CD14-positive monocyte (primary cell): ENCODE results near the gene MPP2. TPM values are rescaled to one million over a fixed set of nuclear protein-coding genes. Genes with fewer than 3 reads are reported as not detected.

Experiments
- DNase-seq, 3 donors: peaks; one replicate each; pipeline ENCODE4 v3.0.0-alpha.2; 2011 to 2022
- H2AFZ ChIP-seq: 2 replicates; pipeline ENCODE4 v1.6.0; 2012; ENCODE audit warnings: mild to moderate bottlenecking, low read depth, low read length, inconsistent platforms; ENCODE audit not compliant: insufficient read depth, poor library complexity, severe bottlenecking
- H3K27ac ChIP-seq, 2 donors: 1 replicate in 1 of 2; 2 replicates in 1 of 2; pipeline ENCODE4 v1.5.1; 2012 to 2013; ENCODE audit warnings: low read length in 2 of 2, control low read depth in 1 of 2, inconsistent platforms in 1 of 2, low read depth in 1 of 2, mild to moderate bottlenecking in 1 of 2
- H3K27me3 ChIP-seq, 2 donors: one replicate each; pipeline versions ENCODE4 v1.6.0 to v1.6.1; 2011 to 2013; ENCODE audit warnings: low read length in 2 of 2; ENCODE audit not compliant: control insufficient read depth in 2 of 2, insufficient read depth in 2 of 2
- H3K36me3 ChIP-seq, 2 donors: replicated peaks in 1 of 2; 1 replicate in 1 of 2; 2 replicates in 1 of 2; pipeline versions ENCODE4 v1.5.1 to v1.6.1; 2012 to 2013; ENCODE audit warnings: low read length in 2 of 2, control low read depth in 1 of 2, inconsistent platforms in 1 of 2, mild to moderate bottlenecking in 1 of 2; ENCODE audit not compliant: insufficient read depth in 2 of 2, control insufficient read depth in 1 of 2
- H3K4me1 ChIP-seq, 2 donors: 1 replicate in 1 of 2; 2 replicates in 1 of 2; pipeline versions ENCODE4 v1.5.1 to v1.6.1; 2012 to 2013; ENCODE audit warnings: low read length in 2 of 2, control low read depth in 1 of 2, inconsistent platforms in 1 of 2, mild to moderate bottlenecking in 1 of 2, moderate library complexity in 1 of 2; ENCODE audit not compliant: insufficient read depth in 2 of 2, control insufficient read depth in 1 of 2
- H3K4me2 ChIP-seq: replicated peaks from 2 replicates; pipeline ENCODE3; 2012; ENCODE audit warnings: low read length, moderate library complexity, mild to moderate bottlenecking; ENCODE audit not compliant: poor library complexity, severe bottlenecking; ENCODE audit errors: extremely low read depth
- H3K4me3 ChIP-seq, 3 experiments: fragments of 200-600 bp in 1 of 3; sonication (generic) in 1 of 3; replicated peaks in 1 of 3; 1 replicate in 2 of 3; 2 replicates in 1 of 3; pipeline ENCODE4 v1.5.1; 2011 to 2013; ENCODE audit warnings: low read length in 3 of 3, mild to moderate bottlenecking in 3 of 3, control low read depth in 2 of 3, low read depth in 2 of 3, inconsistent platforms in 1 of 3, moderate library complexity in 1 of 3
- H3K79me2 ChIP-seq: 2 replicates; pipeline ENCODE4 v1.6.0; 2012; ENCODE audit warnings: mild to moderate bottlenecking, control low read depth, inconsistent platforms, low read length, moderate library complexity; ENCODE audit not compliant: insufficient read depth
- H3K9ac ChIP-seq: 2 replicates; pipeline ENCODE4 v1.6.0; 2017; ENCODE audit warnings: low read length, mild to moderate bottlenecking; ENCODE audit not compliant: insufficient read depth, poor library complexity, severe bottlenecking
- H3K9me3 ChIP-seq, 2 donors: replicated peaks in 1 of 2; 1 replicate in 1 of 2; 2 replicates in 1 of 2; pipeline versions ENCODE4 v1.5.1 to v1.6.1; 2012 to 2013; ENCODE audit warnings: low read length in 2 of 2, control low read depth in 1 of 2; ENCODE audit not compliant: control insufficient read depth in 1 of 2, insufficient read depth in 1 of 2
- H4K20me1 ChIP-seq: 2 replicates; pipeline ENCODE4 v1.6.0; 2012; ENCODE audit warnings: mild to moderate bottlenecking, low read length, control low read depth, moderate library complexity; ENCODE audit not compliant: insufficient read depth
- H3K27ac Mint-ChIP-seq, 7 donors: one replicate each; pipeline ENCODE4 v1.8.0; 2020; ENCODE audit warnings: mild to moderate bottlenecking in 7 of 7, mixed read lengths in 7 of 7, moderate library complexity in 6 of 7, inconsistent platforms in 2 of 7
- H3K27me3 Mint-ChIP-seq, 3 donors: one replicate each; pipeline ENCODE4 v1.8.0; 2021 to 2022; ENCODE audit warnings: low read depth in 3 of 3, mild to moderate bottlenecking in 3 of 3, mixed read lengths in 3 of 3, moderate library complexity in 3 of 3, inconsistent platforms in 1 of 3
- H3K36me3 Mint-ChIP-seq, 2 donors: one replicate each; pipeline ENCODE4 v1.8.0; 2020; ENCODE audit warnings: mixed read lengths in 2 of 2, inconsistent platforms in 1 of 2, mild to moderate bottlenecking in 1 of 2
- H3K4me1 Mint-ChIP-seq: one replicate; pipeline ENCODE4 v1.8.0; 2020; ENCODE audit warnings: mild to moderate bottlenecking, mixed read lengths
- H3K4me3 Mint-ChIP-seq, 2 donors: one replicate each; pipeline ENCODE4 v1.8.0; 2020; ENCODE audit warnings: mild to moderate bottlenecking in 2 of 2, mixed read lengths in 2 of 2, moderate library complexity in 1 of 2
- H3K9me3 Mint-ChIP-seq, 7 donors: one replicate each; pipeline ENCODE4 v1.8.0; 2020 to 2022; ENCODE audit warnings: mixed read lengths in 7 of 7, mild to moderate bottlenecking in 6 of 7, moderate library complexity in 6 of 7, inconsistent platforms in 2 of 7
- CTCF ChIP-seq: fragments of 200-600 bp; IDR thresholded peaks from one replicate; pipeline ENCODE4 v1.8.0; 2022; ENCODE audit warnings: antibody characterized with exemption, mild to moderate bottlenecking
- WGBS: methylation state at CpG from one replicate; pipeline ENCODE4 v1.1.5; 2013; ENCODE audit warnings: missing lambda C conversion rate; ENCODE audit not compliant: insufficient coverage; 5-methylcytosine and 5-hydroxymethylcytosine counted together
- intact Hi-C, 2 donors: fragments of 100-400 bp; cut with micrococcal nuclease; formaldehyde crosslinking; loops; one replicate each; pipeline versions ENCODE4 v1.15.0 to v1.15.1; 2023
- polyA minus RNA-seq: library from RNA; depleted of rRNA, polyadenylated mRNA; stranded (reverse); fragments of >200 nt; gene quantifications from 2 replicates; pipeline ENCODE4 v1.2.3, GENCODE V29; 2012
- polyA plus RNA-seq, 3 donors: library from polyadenylated mRNA; depleted of rRNA in 1 of 3; unstranded in 2 of 3; stranded (reverse) in 1 of 3; fragments of 300-500 nt in 2 of 3; fragments of >200 nt in 1 of 3; fragmentation: Illumina TruSeq in 2 of 3; gene quantifications; 1 replicate in 2 of 3; 2 replicates in 1 of 3; pipeline ENCODE4 v1.2.3, GENCODE V29; 2012 to 2021
- total RNA-seq, 12 experiments: library from RNA in 1 of 12; stranded (reverse) in 1 of 12; fragments of 120-200 nt in 1 of 12; gene quantifications; one replicate each; pipeline ENCODE4 v1.2.4 and lab custom pipeline; 2013 to 2026; ENCODE audit warnings: mixed read lengths in 6 of 12, inconsistent platforms in 1 of 12

MPP2 gene
- total RNA-seq (2013): not detected
- polyA plus RNA-seq (not detected), polyA minus RNA-seq (under 0.01 TPM in 1 of 2 replicates, not detected in the other), total RNA-seq (lab: John Stamatoyannopoulos, UW) (0 to 2.0 (median 0.05) reads per million in 11 experiments)

GRCh38 chr17:43907425-43907981 is at the start of gene MPP2:
TSS of gene MPP2 (minus strand) at chr17:43907536. CDS start at chr17:43904460, 3,076 bp downstream.
- Mint-ChIP-seq H3K4me1 (peaks cover 27% of the 10 kb centered on the region), H3K36me3 (no peaks in the 10 kb centered on the region), H3K4me3 (peak within 1 kb of the TSS; percentile 64 to 83), H3K9me3 (peaks cover 0 to 24% (median 5%) of the 10 kb centered on the region in 7 donors), H3K27ac (peak within 1 kb of the TSS in 2 of 7 donors; percentile 11 to 48), H3K27me3 (peaks cover 50 to 66% (median 56%) of the 10 kb centered on the region in 3 donors)
- TF ChIP-seq CTCF: peak; percentile 16
- peaks cover 26 to 27% of the 10 kb centered on the region in 2 donors for H3K4me1 ChIP-seq
- peaks cover 5 to 9% of the 10 kb centered on the region in 2 donors for H3K9me3 ChIP-seq
- H3K4me3 ChIP-seq: peak within 1 kb of the TSS in 1 of 3 experiments; percentile 63
- peak within 1 kb of the TSS; percentile 57 for H2AFZ ChIP-seq
- no peak within 1 kb of the TSS for H3K27ac ChIP-seq
- intact Hi-C loops: no loop called here
- H3K4me2 ChIP-seq: peak within 1 kb of the TSS; percentile 58
- peaks cover 43 to 65% of the 10 kb centered on the region in 2 donors for H3K27me3 ChIP-seq
- no peaks in the 10 kb centered on the region for H3K36me3 ChIP-seq
- 0% methylated on average over 29 of the region's 36 CpGs for WGBS
- peak within 1 kb of the TSS; percentile 25 for H3K9ac ChIP-seq
- no peaks in the 10 kb centered on the region for H3K79me2 ChIP-seq
- DNase-seq: peak in 2 of 3 donors; percentile 15 to 23
- no peaks in the 10 kb centered on the region for H4K20me1 ChIP-seq

GRCh38 chr17:43956222-43956621 is 48.9 kb upstream of the MPP2 start:
- Mint-ChIP-seq H3K36me3 (no peaks in the 10 kb centered on the region), H3K27ac (no peak overlapping the region), H3K4me1 (peaks cover 7% of the 10 kb centered on the region), H3K9me3 (peaks cover 0 to 11% (median 0%) of the 10 kb centered on the region in 7 donors), H3K27me3 (peaks cover 35 to 44% (median 42%) of the 10 kb centered on the region in 3 donors), H3K4me3 (no peak overlapping the region)
- no peak for DNase-seq
- H3K79me2 ChIP-seq: no peaks in the 10 kb centered on the region
- 83% methylated on average over 1 of the region's 8 CpGs for WGBS
- peaks cover 17 to 37% of the 10 kb centered on the region in 2 donors for H3K27me3 ChIP-seq
- no peak overlapping the region for H3K4me2 ChIP-seq
- no peaks in the 10 kb centered on the region for H3K36me3 ChIP-seq
- peaks cover 5 to 6% of the 10 kb centered on the region in 2 donors for H3K4me1 ChIP-seq
- H3K27ac ChIP-seq: no peak overlapping the region
- intact Hi-C loops: no loop called here
- H3K9me3 ChIP-seq: peaks cover 0 to 12% of the 10 kb centered on the region in 2 donors
- H3K4me3 ChIP-seq: no peak overlapping the region
- no peak for TF ChIP-seq CTCF
- H4K20me1 ChIP-seq: no peaks in the 10 kb centered on the region
- H3K9ac ChIP-seq: no peak overlapping the region
- H2AFZ ChIP-seq: no peak overlapping the region
